Inferior parietal cortex (tissue), 1 donor: ENCODE data around the gene WDR37.
A peak's percentile ranks its signal among the peaks of the same experiment; 100 is the strongest.

Experiments
- DNase-seq: peaks from one replicate; pipeline ENCODE4 v3.0.0-alpha.2; 2016; ENCODE audit errors: extremely low spot score

WDR37 gene

DNA sequence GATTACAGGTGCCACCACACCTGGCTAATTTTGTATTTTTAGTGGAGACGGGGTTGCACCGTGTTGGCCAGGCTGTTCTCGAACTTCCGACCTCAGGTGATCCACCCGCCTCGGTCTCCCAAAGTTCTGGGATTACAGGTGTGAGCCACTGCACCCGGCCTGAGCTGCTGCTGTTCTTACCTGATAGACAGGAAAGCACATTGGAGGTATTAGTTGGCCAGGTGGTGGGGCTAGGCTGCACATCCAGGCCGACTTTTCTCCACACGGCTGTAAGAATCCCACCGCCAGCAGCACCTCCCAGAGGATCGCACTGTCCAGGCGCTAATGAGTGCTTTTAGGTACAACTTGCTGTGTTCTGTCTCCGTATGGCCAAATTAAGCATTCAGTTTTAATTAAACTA is 112.6 kb downstream of the WDR37 start:
- DNase-seq: no peak

DNA sequence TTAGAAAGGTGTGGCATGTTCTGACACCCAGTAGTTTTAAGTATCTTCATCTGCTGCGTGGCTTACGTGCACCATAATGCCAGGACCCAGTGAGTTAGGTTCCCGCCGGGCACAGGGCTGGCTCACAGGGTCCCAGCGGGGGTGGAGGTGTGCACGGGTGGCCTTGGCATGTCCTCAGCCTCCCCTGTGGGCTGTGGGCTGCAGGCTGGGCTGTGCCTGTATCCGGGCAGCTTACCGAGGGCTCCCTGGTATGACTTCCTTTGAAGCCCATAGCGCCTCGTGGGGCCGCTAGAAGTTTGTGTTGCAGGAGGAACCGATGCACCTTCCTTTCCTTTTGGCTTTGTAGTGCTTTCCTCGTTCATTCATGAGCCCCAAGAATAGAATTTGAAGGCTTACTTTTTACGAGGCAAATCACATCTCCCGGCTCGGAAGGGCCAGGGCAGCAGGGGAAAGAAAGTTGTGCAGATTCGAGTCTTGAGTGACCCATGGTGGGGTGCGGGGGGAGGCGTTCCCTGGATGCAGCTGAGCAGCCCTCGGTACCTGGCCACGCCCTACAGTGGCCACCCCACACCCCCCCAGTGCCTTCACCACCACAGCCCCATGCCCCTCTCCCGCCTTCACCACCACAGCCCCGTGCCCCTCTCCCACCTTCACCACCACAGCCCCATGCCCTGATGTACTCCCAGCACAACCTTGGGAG is 113.2 kb downstream of the WDR37 start:
- DNase-seq: no peak

DNA sequence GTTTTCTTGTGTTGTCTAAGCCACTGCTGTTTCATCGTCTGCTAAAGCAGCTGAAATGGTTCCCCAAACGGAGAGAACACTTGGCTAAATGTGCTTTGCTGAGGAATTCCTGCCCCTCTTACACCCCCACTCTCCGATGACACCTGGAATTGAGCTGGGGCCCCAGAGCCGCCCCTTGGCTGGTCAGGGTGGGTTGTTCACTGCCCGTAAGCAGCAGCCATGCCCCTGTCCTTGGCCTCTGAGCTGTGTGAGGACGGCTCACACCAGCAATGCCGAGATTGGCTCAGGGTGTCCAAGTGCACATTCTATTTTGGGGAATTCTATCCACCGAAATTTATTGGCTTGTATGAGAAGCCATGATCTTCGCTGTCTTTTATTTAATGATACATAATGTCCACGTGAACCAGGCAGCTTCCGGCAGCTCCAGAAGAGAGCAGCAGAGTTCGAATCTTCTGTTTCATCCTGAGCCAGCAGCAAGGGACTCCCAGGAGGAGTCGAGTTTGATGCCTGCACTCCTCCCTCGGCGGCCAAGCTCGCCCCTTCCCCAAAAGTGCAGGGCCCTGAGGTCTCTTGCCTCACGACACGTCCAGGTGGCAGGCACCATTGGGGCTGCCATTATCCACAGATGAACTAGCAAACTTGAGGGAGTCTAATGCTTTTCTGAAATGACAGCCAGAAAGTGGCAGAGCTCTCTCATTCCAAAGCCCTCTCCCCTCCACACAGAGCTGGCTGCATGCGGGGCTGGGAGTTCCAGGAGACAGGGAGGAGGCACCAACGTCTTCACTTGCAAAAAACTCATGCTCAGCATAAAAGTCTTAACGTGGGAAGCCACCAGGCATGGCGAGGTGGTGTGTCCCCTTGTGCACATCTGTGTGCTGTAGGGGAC is 114.0 kb downstream of the WDR37 start:
- no peak for DNase-seq

DNA sequence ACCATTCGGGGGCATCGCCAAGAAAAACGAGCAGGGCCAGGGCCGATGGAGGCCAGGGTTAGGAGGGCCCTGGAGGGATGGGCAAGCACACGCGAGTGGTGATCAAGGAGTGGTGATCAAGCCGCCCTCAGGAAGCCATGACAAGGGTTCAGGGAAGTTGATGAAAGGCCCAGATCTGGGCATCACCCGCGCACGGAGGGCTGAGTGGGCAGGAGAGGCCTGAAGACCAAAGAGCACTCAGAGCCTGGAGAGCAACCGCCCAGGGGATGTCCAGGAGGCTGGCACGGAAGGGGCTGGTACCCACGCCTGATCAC is 114.6 kb downstream of the WDR37 start:
- no peak for DNase-seq

DNA sequence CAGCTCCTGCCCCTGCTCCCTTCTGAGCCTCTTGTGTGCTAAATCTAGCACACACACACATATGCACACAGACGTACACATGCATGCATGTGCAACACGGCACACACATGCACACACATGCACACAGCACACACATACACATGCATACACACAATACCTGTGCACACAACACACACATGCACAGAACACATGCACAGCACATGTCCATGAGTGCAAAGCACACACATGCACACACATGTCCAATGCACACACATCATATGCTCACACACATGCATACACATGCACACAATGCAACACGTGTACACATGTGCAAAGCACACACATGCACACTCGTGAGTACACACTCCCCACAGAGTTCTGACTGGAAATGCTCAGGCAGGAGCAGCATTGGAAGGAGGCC is 115.0 kb downstream of the WDR37 start:
- DNase-seq: no peak

DNA sequence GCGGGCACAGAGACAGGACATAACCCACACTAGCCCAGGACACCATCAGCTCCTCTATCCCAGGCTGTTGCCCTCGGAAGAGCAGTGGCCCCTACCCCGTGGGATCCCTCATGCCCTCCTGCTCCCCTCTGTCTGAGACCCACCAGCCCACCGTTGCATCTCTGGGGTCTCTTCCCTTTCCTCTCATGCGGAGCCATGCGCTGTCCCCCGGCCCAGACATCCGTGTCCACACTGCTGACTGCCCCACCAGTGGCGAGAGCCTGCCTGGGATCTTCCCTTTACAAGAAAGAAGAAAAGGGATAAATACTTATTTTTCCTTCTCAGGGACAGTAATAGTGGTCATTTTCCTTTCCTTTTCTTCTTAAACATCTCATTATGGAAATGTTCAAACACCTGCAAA is 115.4 kb downstream of the WDR37 start:
- DNase-seq: no peak

DNA sequence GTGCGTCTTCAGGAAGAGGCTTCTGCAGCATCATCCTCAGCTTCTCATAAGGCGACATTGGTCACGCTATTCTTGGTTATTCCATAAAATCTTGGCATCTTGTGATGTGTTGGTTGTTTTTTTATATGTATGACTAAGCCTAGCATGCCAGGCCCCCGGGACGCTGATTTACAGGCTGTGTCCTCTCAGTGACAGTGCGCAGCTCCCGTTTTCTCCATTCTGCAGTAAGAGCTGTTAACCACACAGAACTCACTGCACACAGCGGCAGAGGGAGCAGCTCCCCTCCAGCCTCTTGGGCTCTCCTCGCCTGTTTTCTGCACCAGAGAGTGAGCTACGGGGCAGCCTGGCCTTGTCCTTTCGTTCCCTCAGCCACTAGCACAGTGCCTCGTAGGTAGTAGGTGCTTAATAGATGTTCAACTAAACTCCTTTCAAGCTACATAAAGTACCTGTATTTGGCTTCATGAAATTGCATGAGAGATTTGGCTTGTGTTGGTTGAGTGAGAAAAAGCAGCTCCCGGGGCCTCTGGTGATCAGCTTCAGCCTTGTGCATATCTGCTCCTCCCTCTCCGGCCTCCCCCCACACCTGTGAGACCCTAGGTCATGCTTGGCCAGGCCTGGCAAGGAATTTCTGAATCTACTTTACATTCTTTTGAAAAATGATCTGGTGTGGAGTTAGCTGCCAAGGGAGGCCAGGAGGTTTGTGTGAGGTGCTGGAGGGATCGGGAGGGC is 116.2 kb downstream of the WDR37 start:
- DNase-seq: no peak

DNA sequence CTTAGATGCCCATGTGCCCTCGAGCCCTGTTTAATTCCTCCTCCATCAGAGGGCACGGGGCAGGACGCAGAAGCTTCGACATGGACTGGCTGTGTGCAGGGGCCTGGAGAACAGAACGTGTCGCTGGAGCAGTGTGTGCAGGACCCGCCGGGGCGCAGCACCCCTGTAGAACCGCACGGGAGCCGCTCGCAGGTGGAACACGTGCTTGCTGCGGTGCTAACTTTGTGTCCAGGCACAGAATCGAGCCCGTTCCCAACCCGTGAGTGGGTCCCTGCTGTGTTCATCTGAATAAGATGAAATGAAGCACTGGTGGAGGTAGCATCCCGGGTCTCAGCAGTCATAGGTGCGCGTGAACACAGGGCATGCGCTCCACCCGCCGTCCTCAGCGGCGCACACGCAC is 116.9 kb downstream of the WDR37 start:
- no peak for DNase-seq

DNA sequence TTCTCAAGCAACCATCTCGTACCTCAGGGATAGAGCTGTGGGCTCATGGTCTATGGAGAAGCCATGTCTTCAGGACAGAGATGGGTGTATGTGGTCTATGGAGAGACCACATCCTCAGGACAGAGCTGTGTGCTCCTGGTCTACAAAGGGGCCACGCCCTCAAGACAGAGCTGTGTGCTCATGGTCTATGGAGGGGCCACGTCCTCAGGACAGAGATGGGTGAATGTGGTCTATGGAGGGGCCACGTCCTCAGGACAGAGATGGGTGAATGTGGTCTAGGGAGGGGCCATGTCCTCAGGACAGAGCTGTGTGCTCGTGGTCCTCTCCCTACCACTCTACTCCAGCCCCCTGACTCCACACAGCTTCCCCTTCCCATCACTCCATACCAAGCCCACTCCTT is 117.8 kb downstream of the WDR37 start:
- no peak for DNase-seq

DNA sequence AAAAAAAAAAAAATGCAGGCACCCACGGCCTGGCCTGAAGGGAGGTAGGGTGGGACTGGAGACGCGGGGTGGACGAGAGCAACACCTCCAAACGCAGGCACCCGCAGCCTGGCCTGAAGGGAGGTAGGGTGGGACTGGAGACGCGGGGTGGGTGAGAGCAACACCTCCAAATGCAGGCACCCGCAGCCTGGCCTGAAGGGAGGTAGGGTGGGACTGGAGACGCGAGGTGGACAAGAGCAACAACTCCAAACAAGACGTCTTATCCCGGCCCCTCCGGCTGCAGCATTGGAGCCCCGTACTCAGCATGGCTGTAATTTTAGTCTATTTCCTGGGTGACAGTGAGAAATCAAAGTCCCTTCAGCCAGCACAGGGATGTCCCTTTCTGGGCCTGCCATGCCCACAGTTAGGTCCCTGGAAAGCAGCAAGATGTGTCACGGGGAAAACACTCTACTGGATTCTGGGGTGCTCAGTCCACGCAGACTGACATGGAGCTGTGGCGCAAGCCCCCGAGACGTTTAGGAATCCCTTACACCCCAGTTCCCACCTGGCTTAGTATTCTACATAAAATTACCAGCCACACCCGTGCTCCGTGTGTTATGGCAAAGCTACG is 119.9 kb downstream of the WDR37 start:
- DNase-seq: no peak

DNA sequence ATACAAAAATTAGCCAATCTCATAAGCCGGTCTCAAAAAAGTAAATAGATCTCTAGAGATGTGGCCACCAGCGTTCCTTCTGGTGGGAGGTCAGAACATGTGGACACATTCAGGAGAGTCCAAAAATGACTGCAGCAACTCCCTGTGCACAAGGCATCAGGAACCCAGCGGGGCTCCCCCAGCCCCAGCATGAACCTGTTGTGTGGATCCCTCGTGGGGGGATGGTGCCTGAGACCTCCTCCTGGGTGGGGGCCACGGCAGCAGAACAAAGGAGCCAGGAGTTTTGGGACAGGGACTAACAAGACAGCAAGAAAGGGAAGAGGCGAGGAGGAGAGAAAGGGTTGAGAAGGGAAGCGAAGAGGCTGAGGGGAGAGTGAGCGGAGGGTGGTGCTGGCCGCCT is 121.8 kb downstream of the WDR37 start:
- no peak for DNase-seq

DNA sequence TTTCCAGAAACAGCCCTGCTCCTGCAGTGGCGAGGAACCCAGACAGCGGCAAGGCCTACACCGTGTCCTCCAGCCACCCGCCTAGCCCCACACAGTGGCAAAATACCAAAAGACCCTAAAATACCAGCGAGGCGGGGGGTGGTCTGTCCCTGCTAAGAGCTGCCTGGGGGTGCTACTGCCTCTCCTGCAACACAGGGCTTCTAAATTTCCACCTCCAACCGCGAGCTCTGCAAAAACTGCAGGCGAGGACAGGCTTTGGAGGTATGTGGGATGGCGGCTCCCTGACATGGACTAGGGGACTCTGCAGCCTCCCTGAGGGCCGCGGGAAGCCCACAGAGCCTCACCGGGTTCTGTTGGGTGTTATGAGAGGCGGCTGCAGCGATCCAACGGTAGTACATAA is 122.3 kb downstream of the WDR37 start:
- no peak for DNase-seq

DNA sequence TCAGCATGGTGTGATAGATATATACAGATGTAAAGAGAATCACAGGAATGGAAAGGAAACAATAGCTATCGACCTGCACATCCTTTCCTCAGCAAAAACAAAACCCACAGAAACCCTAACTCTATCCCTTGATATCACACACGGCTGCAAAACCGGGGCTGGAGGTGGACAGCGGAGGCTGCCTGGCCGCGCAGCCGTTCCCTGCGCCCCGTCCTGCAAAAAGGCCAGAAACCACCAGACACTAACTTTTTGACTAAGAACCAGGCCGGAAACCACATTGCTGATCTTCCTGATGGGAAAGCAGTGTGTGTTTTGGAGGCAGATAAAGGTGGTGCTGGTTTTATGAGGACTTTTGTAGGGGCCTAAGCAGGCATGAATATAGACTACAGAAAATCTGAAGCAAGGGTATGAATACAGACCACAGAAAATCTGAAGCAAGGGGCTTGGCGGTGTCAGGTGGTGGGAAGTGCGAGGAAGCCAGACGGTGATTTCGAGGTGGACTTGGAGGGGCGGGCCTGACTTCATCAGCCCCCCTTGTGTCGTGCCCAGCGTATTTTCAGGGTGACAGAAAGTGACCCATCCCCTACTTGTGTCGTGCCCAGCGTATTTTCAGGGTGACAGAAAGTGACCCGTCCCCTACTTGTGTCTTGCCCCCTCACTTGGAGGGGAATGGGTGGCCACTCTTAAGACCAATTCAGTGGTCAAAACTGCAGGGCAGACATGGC is 123.3 kb downstream of the WDR37 start:
- DNase-seq: no peak

DNA sequence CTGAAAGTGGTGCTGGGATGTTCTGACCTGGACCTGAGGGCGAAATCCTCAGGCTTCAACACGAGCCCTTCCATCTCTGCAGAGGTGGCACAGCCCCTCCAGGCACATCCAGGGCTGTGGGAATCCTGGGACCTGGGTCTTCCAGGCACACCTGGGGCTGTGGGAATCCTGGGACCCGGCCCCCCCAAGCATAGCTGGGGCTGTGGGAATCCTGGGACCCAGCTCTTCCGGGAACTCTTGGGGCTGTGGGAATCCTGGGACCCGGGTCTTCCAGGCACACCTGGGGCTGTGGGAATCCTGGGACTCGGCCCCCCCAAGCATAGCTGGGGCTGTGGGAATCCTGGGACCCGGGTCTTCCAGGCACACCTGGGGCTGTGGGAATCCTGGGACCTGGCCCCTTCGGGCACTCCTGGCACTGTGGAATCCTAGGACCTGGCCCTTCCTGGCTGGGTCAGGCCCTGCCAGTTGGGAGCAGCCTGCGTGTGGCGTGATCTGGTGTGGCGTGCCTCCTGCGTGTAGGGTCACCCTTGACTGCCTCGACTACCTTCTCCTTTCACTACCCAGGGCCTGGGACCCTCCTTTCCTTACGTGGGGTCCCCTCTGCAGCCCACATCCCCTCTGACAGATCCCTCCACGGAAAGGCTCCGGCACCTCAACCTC is 124.0 kb downstream of the WDR37 start:
- no peak for DNase-seq

DNA sequence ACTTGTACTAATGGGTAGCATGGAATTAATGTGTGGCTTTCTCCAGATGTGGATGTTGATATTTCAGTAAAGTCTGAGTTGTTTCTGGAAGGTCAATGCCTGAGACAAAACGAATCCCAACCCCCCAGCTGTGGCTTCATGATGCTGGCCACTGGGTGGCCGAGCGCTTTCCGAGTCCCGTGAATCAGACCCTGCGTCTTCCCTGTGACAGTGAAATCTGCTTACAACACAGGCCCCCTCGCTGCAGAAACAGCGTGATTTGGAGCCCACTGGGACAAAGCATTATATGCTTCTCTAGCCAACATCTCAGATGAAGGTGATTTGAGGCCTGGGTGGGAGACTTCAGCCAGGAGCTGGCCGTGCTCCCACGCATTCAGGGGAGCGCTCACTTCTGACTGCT is 124.7 kb downstream of the WDR37 start:
- peak; percentile 55 for DNase-seq
